Left lung (tissue), 10 donors: ENCODE results near the gene APOA5. TPM values are rescaled to one million over a fixed set of nuclear protein-coding genes. Genes with fewer than 3 reads are reported as not detected.

Experiments
- ATAC-seq: fragments of 200-7000 bp; cut with Tn5 transposase; one replicate; pipeline ENCODE4 v1.9.1; 2020; ENCODE audit warnings: moderate library complexity
- DNase-seq, 4 donors: peaks; one replicate each; pipeline ENCODE4 v3.0.0-alpha.2; 2013 to 2020
- H3K27ac ChIP-seq, 2 donors: fragments of 200-600 bp; sonication (generic) in 1 of 2; one replicate each; pipeline versions ENCODE4 v1.5.0 to v1.8.0; 2020 to 2021
- H3K27me3 ChIP-seq, 2 donors: fragments of 200-600 bp; sonication (generic) in 1 of 2; one replicate each; pipeline versions ENCODE4 v1.5.0 to v1.8.0; 2020 to 2021
- H3K36me3 ChIP-seq, 2 donors: fragments of 200-600 bp; sonication (generic) in 1 of 2; one replicate each; pipeline versions ENCODE4 v1.5.0 to v1.8.0; 2020 to 2021
- H3K4me1 ChIP-seq, 2 donors: fragments of 200-600 bp; one replicate each; pipeline ENCODE4 v1.8.0; 2021
- H3K4me3 ChIP-seq, 2 donors: fragments of 200-600 bp; sonication (generic) in 1 of 2; one replicate each; pipeline versions ENCODE4 v1.5.0 to v1.8.0; 2020 to 2021; ENCODE audit warnings: mild to moderate bottlenecking in 1 of 2
- H3K9me3 ChIP-seq, 2 donors: fragments of 200-600 bp; sonication (generic) in 1 of 2; one replicate each; pipeline versions ENCODE4 v1.5.0 to v1.8.0; 2020 to 2021
- intact Hi-C, 2 donors: fragments of 100-400 bp; cut with DNase I; formaldehyde crosslinking; loops; one replicate each; pipeline versions ENCODE4 v1.11.2 to v1.14.2; 2022
- polyA plus RNA-seq, 6 donors: library from polyadenylated mRNA; unstranded; fragments of 120-200 nt; gene quantifications; one replicate each; pipeline ENCODE4 v1.2.1, GENCODE V29; 2013; ENCODE audit not compliant: insufficient read length in 6 of 6
- total RNA-seq, 2 donors: library from RNA; stranded (reverse); fragmentation: NEBNext Ultra II Directional; extraction: Animal tissue kit (Norgen Biotek cat#: 25700); gene quantifications; one replicate each; pipeline ENCODE4 v1.2.1, GENCODE V29; 2021
- TF ChIP-seq, protein P1 (sequence below), 2 donors: fragments of 200-600 bp; sonication (generic) in 1 of 2; IDR thresholded peaks; one replicate each; pipeline versions ENCODE4 v1.5.0 to v1.8.0; 2021; ENCODE audit warnings: antibody characterized with exemption in 2 of 2
- donor health status: DM: no; HTN: yes; CAD: no.
- donor health status: DM: no; HTN: no; CAD: no.

APOA5 gene
- total and polyA plus RNA-seq, 8 donors = 0.07 to 0.10 TPM; not detected in 6

DNA sequence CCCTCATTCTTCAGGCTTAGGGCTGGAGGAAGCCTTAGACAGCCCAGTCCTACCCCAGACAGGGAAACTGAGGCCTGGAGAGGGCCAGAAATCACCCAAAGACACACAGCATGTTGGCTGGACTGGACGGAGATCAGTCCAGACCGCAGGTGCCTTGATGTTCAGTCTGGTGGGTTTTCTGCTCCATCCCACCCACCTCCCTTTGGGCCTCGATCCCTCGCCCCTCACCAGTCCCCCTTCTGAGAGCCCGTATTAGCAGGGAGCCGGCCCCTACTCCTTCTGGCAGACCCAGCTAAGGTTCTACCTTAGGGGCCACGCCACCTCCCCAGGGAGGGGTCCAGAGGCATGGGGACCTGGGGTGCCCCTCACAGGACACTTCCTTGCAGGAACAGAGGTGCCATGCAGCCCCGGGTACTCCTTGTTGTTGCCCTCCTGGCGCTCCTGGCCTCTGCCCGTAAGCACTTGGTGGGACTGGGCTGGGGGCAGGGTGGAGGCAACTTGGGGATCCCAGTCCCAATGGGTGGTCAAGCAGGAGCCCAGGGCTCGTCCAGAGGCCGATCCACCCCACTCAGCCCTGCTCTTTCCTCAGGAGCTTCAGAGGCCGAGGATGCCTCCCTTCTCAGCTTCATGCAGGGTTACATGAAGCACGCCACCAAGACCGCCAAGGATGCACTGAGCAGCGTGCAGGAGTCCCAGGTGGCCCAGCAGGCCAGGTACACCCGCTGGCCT, 38.7 kb upstream of the APOA5 start:
- TF ChIP-seq, protein P1, sequence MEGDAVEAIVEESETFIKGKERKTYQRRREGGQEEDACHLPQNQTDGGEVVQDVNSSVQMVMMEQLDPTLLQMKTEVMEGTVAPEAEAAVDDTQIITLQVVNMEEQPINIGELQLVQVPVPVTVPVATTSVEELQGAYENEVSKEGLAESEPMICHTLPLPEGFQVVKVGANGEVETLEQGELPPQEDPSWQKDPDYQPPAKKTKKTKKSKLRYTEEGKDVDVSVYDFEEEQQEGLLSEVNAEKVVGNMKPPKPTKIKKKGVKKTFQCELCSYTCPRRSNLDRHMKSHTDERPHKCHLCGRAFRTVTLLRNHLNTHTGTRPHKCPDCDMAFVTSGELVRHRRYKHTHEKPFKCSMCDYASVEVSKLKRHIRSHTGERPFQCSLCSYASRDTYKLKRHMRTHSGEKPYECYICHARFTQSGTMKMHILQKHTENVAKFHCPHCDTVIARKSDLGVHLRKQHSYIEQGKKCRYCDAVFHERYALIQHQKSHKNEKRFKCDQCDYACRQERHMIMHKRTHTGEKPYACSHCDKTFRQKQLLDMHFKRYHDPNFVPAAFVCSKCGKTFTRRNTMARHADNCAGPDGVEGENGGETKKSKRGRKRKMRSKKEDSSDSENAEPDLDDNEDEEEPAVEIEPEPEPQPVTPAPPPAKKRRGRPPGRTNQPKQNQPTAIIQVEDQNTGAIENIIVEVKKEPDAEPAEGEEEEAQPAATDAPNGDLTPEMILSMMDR (IDR thresholded peaks at IDR 0.05) = no peak
- Histone ChIP-seq H3K27me3 (peaks cover 0 to 1% of the 10 kb centered on the region in 2 donors), H3K27ac (no peak overlapping the region), H3K36me3 (no peaks in the 10 kb centered on the region), H3K4me1 (peaks cover 3 to 12% of the 10 kb centered on the region in 2 donors), H3K4me3 (no peak overlapping the region), H3K9me3 (no peaks in the 10 kb centered on the region)
- no peak for ATAC-seq
- intact Hi-C loops = no loop called here
- DNase-seq = no peak

DNA sequence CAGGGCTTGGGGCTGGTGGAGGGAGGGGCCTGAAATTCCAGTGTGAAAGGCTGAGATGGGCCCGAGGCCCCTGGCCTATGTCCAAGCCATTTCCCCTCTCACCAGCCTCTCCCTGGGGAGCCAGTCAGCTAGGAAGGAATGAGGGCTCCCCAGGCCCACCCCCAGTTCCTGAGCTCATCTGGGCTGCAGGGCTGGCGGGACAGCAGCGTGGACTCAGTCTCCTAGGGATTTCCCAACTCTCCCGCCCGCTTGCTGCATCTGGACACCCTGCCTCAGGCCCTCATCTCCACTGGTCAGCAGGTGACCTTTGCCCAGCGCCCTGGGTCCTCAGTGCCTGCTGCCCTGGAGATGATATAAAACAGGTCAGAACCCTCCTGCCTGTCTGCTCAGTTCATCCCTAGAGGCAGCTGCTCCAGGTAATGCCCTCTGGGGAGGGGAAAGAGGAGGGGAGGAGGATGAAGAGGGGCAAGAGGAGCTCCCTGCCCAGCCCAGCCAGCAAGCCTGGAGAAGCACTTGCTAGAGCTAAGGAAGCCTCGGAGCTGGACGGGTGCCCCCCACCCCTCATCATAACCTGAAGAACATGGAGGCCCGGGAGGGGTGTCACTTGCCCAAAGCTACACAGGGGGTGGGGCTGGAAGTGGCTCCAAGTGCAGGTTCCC, 38.0 kb upstream of the APOA5 start, which contains the start of gene APOC3:
Gene APOC3, plus strand, starts transcription at position 383 of the 659 bp plus-strand sequence. CDS start 676 bp downstream, outside the sequence.
- ATAC-seq (no peak), DNase-seq (peak in 1 of 4 donors; percentile 37)
- intact Hi-C loops = no loop called here
- TF ChIP-seq, protein P1 (IDR thresholded peaks at IDR 0.05) = no peak
- Histone ChIP-seq H3K27me3 (no peaks in the 10 kb centered on the region), H3K27ac (no peak within 1 kb of the TSS), H3K9me3 (no peaks in the 10 kb centered on the region), H3K36me3 (no peaks in the 10 kb centered on the region), H3K4me1 (peaks cover 0 to 5% of the 10 kb centered on the region in 2 donors), H3K4me3 (no peak within 1 kb of the TSS)

DNA sequence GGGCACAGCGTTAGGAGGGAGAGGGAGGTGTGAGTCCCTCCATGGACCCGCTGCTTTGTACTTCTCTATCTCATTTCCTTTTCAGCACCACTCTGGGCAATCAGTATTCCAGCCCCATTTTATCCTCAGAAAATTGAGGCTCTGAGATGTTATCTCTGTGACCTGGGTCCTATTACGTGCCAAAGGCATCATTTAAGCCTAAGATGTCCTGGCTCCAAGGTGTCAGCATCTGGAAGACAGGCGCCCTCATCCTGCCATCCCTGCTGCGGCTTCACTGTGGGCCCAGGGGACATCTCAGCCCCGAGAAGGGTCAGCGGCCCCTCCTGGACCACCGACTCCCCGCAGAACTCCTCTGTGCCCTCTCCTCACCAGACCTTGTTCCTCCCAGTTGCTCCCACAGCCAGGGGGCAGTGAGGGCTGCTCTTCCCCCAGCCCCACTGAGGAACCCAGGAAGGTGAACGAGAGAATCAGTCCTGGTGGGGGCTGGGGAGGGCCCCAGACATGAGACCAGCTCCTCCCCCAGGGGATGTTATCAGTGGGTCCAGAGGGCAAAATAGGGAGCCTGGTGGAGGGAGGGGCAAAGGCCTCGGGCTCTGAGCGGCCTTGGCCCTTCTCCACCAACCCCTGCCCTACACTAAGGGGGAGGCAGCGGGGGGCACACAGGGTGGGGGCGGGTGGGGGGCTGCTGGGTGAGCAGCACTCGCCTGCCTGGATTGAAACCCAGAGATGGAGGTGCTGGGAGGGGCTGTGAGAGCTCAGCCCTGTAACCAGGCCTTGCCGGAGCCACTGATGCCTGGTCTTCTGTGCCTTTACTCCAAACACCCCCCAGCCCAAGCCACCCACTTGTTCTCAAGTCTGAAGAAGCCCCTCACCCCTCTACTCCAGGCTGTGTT, 37.2 kb upstream of the APOA5 start:
- intact Hi-C loops = no loop called here
- no peak overlapping the region for H3K27ac ChIP-seq
- peaks cover 0 to 3% of the 10 kb centered on the region in 2 donors for H3K4me1 ChIP-seq
- no peaks in the 10 kb centered on the region for H3K36me3 ChIP-seq
- no peaks in the 10 kb centered on the region for H3K27me3 ChIP-seq
- H3K9me3 ChIP-seq = no peaks in the 10 kb centered on the region
- ATAC-seq (no peak), DNase-seq (no peak)
- no peak overlapping the region for H3K4me3 ChIP-seq
- TF ChIP-seq, protein P1 (IDR thresholded peaks at IDR 0.05) = no peak

DNA sequence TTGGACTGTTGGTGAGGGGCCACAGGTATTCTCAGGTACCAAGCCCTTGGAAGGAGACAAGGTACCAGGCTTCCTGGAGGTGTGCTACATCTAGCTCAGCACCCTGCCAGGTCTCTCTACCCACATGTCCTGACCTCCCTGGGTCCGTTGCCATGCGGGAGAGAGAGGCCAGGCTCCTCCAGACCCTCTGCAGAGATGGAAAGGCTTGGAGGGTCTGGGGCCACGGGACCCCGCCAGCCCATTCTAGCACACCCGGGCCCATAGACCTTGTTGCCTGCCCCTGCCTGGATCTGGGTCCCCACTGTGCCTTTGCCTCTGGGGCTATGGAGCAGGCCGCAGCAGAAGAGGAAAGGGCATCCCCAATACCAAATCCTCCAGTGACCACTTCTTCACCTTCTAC, 35.8 kb upstream of the APOA5 start:
- TF ChIP-seq, protein P1 (IDR thresholded peaks at IDR 0.05) = no peak
- no peaks in the 10 kb centered on the region for H3K27me3 ChIP-seq
- intact Hi-C loops = no loop called here
- no peaks in the 10 kb centered on the region for H3K9me3 ChIP-seq
- H3K27ac ChIP-seq = no peak overlapping the region
- no peaks in the 10 kb centered on the region for H3K36me3 ChIP-seq
- no peak overlapping the region for H3K4me3 ChIP-seq
- no peak for DNase-seq
- H3K4me1 ChIP-seq = peaks cover 0 to 3% of the 10 kb centered on the region in 2 donors
- no peak for ATAC-seq
